Fibroblast of upper back skin (primary cell): Measurements from ENCODE around the gene RNPS1.
A peak's percentile ranks its signal among the peaks of the same experiment; 100 is the strongest.

ENCODE experiments used
- DNase-seq: peaks from one replicate; pipeline ENCODE4 v3.0.0-alpha.2; 2013

RNPS1 gene

GRCh38 chr16:2233872-2234812, 33.8 kb downstream of the RNPS1 start:
- no peak for DNase-seq

DNA sequence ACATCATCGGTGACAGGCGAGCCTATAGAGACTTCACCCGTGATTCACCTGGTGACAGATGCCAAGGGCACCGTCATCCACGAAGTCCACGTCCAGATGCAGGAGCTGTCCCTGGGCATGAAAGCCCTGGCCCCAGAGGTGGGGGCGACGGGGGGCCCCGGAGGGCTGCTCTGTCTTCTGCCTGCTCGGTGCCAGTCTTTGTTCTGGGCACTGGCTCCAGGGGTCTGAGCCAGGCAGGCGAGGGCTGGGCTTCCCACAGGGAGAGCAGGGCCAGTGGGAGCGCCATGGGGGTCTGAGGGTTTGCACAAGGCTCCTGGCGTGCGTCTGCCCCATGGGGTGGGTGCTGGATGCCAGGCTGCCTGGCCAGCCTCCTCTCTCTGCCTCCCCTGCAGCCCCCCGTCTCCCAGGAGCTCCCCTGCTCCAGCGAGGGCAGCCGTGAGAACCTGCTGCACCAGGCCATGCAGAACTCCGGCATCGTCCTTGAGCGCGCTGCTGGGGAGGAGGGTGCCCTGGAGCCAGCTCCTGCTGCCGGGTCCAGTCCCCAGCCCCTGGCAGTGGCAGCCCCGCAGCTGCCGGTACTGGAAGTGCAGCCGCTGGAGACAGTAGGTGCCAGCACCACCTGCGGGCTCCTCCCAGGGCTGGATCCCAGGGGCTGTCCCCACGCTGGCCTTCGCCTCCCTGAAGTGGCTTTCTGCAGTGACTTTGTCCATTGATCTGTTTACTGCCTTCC, 34.7 kb downstream of the RNPS1 start:
- no peak for DNase-seq

DNA sequence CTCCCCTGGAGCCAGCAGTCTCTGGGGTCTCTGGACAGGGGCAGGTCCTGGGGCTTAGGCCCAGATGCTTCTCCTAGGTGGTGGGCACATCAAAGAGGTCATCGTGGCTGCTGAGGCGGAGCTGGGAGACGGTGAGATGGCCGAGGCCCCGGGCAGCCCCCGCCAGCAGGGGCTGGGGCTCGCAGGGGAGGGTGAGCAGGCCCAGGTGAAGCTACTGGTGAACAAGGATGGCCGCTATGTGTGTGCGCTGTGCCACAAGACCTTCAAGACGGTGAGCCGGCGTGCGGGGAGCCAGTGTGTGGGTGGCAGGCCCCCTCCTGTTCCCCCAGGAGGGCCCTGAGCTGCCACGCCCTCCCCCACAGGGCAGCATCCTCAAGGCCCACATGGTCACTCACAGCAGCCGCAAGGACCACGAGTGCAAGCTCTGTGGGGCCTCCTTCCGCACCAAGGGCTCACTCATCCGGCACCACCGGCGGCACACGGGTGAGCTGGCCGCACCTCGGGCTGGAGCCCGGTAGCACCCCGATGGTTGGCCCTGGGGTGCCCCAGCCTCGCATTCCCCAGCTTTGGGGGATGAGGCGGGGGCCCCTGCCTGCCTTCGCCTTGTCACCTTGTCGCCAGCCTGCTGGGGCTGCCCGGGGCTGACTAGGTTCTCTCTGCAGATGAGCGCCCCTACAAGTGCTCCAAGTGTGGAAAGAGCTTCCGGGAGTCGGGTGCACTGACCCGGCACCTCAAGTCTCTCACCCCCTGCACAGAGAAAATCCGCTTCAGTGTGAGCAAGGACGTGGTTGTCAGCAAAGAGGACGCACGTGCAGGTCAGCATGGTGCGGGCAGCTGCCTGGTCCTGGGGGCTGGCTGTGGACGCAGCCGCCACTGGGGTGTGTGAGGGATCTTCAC, 35.6 kb downstream of the RNPS1 start:
- DNase-seq = no peak

GRCh38 chr16:2231016-2231931, 36.7 kb downstream of the RNPS1 start:
- DNase-seq = no peak

DNA sequence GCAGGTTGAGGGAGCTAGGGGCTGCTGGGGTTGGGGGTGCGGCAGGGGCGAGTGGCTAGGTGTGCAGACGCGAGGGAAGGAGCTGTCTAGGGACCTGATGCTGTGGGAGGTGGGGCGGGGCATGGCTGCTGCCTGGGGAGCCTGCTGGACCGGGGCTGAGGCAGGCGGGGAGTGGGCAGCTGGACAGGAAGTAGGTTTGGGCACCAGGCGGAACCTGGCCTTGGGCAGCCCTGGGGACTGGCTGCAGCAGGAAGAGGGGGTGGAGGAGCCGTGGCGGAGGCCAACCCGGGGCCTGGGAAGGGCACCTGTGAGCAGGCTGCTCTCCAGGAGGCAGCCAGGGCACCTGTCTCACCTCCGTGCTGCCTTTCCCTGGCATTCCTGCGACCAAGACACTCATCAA, 37.5 kb downstream of the RNPS1 start:
- DNase-seq = no peak

DNA sequence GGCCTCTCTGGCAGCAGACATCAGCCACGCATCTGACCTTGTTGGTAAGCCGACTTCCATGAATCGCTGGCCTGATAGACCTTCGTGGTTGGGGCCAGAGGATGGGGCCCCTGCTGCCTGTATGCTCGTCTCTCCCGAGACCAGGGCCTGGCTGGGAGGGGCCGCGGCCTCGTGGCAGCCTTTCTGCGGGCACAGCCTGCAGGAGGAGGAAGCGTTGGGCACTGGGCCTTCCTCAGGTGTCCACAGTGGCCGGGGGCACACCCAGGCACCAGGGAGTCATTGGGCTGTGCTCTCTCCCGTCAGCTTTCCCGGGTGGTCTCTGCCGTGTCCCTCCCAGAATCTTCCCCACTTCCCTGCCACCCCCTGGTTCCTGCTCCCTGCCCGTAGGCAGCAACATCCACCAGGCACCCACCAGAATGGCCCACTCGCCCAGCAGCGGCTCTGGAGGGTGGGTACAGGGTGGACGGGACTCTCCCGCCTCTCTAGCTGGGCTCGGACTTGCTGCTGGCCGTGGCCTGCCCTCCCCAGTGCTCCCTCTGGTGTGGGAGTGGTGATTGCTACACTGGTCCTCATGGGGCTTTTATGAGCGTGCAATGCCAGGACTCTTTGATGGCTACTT, 38.2 kb downstream of the RNPS1 start:
- DNase-seq = no peak

DNA sequence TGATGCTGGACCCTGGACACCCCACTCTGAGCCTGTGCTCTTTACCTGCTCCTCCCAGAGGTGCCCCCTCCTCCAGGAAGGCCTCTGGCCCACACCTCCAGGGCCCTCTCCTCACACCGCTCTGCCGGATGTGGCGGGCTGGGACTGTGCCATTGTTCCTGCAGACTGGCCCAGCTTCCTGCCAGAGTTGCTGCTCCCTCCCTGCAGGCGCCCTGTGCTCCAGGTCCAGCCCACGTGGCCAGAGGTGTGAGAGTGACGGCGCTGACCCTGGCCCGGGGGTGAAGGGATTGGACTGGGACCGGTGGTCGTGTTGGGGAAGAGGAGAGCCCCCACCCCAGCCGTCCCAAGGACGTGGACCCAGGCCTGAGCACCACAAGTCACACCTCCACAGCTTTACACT, 38.8 kb downstream of the RNPS1 start:
- DNase-seq = no peak

DNA sequence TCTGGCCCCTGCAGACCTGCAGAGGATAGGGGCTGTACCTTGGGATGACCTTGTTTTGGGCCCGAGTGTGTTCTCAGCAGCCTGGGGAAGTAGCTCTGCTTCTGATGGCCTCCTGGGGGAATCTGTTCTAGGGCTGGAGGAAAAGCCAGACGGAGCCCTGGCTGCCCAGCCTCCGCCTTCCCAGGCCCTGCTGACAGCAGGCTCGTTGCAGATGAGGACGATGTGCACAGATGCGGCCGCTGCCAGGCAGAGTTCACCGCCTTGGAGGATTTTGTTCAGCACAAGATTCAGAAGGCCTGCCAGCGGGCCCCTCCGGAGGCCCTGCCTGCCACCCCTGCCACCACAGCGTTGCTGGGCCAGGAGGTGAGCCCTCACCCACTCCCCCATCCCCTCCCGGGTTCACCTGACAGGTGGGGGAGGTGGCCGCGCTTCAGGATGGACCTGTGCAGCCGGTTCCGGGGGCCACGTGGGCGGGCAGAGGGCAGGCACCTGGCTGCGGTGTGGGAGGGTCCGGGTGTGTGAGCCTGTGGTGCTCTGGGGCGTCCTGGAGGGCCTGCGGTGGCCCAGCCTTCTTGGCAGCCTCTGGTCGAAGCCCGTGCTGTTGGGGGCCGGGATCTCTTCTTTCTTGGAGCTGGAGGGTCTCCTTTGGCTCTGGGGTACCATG, 39.6 kb downstream of the RNPS1 start:
- DNase-seq = no peak

DNA sequence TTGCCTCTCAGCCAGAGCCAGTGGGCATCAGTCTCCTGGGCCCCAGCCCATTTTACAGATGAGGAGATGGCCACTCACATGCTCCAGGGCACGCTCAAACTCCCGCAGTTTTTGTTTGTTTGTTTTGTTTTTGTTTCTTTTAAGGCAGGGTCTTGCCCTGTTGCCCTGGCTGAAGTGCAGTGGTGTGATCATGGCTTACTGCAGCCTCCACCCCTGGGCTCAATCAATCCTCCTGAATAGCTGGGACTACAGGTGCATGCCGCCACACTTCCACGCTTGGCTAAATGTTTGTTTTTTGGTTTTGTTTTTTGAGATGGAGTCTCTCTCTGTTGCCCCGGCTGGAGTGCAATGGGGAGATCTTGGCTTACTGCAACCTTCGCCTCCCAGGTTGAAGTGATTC, 41.0 kb downstream of the RNPS1 start:
- DNase-seq = no peak

DNA sequence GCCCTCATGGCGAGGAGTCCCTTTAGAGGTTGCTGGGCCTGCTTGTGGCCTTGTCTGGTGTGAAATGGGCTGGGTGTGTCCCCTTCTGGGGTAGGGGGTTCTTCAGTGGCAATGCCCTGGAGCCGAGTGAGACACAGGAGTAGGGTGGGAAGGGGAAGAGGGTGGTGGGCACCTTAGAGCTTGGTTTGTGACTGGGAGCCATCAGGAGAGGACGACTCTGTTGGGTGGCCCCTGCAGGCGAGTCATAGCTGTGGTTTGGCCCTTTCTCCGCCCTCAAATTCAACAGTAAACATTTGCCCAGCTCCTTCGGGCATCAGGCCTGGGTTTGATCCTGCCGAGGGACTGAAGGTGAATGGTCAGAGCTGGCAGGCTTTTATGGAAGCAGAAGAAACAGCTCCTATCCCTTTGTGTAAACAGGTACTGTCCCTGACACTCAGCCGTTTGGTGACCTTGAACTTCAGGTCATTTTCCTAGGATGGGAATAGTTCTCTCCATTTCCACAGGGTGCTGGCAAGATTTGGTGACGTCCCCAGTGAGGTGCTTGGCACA, 41.6 kb downstream of the RNPS1 start:
- DNase-seq = no peak

DNA sequence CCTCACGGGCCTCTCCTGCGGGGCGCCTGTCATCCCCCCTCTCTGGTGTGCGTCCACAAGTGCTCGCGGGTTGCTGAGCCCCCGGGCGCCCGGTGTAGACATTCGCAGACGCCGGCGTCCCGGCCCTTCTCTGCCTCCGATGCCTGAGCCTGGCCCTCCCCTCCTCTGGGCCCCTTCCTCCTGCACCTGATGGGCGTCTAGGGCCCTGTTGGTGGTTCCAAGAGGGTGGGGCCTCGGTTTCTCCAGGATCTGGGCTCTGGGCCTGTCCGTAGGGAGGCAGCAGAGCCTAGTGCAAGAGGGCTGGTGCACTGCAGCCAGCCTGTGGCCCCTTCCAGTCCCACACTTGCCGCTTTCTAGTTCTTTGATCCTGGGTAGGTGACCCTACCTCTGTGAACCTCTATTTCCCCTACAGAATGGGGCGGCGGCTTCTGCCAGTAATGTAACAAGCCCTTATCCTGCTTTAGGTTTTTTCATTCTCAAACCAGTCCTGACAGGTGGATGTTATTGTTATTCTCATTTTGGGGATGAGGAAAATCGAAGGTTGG, 43.9 kb downstream of the RNPS1 start:
- peak; percentile 29 for DNase-seq

GRCh38 chr16:2223221-2223941, 44.5 kb downstream of the RNPS1 start, which contains the start of gene E4F1:
Gene E4F1 (plus strand): TSS chr16:2223591. CDS start chr16:2223614, 23 bp downstream.
- DNase-seq = peak; percentile 99

- no peak for DNase-seq
Observed at GRCh38 chr16:2216330-2216729, 51.6 kb downstream of the RNPS1 start.

DNA sequence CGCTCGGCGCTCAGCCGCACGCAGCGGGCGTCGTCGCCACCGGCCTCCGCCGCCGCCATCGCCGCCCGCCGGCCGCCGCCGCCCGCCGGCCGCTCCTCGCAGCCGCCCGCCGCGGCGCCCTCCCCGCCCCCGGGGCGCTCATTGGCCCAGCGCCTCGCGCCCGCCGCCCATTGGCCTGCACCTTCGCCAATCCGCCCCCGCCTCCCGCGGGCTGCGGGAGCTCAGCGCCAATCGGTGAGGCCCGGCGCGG, 53.3 kb downstream of the RNPS1 start, which contains the start of gene PGP:
PGP (minus strand) TSS at position 122 of the 250 bp plus-strand sequence; CDS start at position 59, 63 bp downstream.
- DNase-seq = no peak

GRCh38 chr16:2213817-2214718, 53.9 kb downstream of the RNPS1 start:
- no peak for DNase-seq

GRCh38 chr16:2212362-2213324, 55.3 kb downstream of the RNPS1 start:
- no peak for DNase-seq

GRCh38 chr16:2211923-2212347, 56.0 kb downstream of the RNPS1 start:
- no peak for DNase-seq
